ENCODE data around the gene ANKRD6.

ANKRD6 gene

DNA sequence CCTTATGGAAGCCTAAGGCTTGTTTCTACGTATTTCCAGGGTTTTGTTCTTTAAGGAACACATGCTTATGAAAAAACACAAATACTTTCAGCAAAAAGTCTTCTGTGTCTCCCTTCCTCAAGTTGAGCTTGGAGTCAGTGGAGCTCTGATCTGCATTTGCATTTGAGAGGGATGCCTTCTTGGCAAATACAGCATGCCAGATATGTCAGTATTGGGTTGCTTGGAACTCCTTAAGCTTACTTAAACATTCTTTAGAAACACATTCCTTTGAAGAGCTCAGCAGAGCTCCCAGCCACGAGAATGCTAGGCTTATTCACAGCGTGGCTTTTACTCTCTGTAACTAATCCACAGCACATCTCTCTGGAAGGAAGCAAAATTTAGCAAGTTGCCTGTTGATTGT lies 68.3 kb downstream of the ANKRD6 start:
- no peak for DNase-seq (ENCODE audit: low read depth)
- no peak for TF ChIP-seq CTCF (IDR thresholded peaks at IDR 0.05; ENCODE audit: control insufficient read depth, insufficient read depth, low read depth, low read length, missing control alignments)

DNA sequence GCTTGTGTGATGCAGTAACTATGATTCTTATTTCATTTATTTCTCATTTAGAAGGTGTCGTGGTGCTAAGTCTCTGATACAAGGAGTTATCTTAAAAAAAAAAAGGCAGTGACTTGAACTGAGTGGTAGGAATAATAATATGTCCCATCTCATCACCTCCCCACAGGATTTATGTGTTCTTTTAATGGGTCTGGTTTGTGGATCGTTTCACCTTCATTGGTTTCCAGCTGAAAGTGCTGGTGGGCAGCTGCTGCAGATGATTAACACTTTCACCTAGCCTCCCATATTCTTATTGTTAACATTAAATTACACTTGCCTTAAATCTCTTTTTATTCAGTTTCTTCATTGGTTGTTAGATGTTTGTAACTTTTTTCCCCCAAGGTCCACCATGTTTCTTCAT lies 68.8 kb downstream of the ANKRD6 start:
- TF ChIP-seq CTCF (IDR thresholded peaks at IDR 0.05; ENCODE audit: control insufficient read depth, insufficient read depth, low read depth, low read length, missing control alignments) = no peak
- no peak overlapping the region for H3K4me3 ChIP-seq (ENCODE audit: control insufficient read depth, low read depth, low read length)
- DNase-seq (ENCODE audit: low read depth) = no peak

More for the DNA sequence above, 68.3 kb downstream of the ANKRD6 start:
- no peak overlapping the region for H3K4me3 ChIP-seq (ENCODE audit: control insufficient read depth, low read depth, low read length)

- no peak for DNase-seq (ENCODE audit: low read depth)
- no peak for TF ChIP-seq CTCF (IDR thresholded peaks at IDR 0.05; ENCODE audit: control insufficient read depth, insufficient read depth, low read depth, low read length, missing control alignments)
Observed at GRCh38 chr6:89503641-89504040, 70.7 kb downstream of the ANKRD6 start.

GRCh38 chr6:89505847-89506246 lies 72.9 kb downstream of the ANKRD6 start:
- DNase-seq (ENCODE audit: low read depth) = no peak
- no peak for TF ChIP-seq CTCF (IDR thresholded peaks at IDR 0.05; ENCODE audit: control insufficient read depth, insufficient read depth, low read depth, low read length, missing control alignments)
- H3K4me3 ChIP-seq (ENCODE audit: control insufficient read depth, low read depth, low read length) = no peak overlapping the region

More at GRCh38 chr6:89503641-89504040, 70.7 kb downstream of the ANKRD6 start:
- no peak overlapping the region for H3K4me3 ChIP-seq (ENCODE audit: control insufficient read depth, low read depth, low read length)

DNA sequence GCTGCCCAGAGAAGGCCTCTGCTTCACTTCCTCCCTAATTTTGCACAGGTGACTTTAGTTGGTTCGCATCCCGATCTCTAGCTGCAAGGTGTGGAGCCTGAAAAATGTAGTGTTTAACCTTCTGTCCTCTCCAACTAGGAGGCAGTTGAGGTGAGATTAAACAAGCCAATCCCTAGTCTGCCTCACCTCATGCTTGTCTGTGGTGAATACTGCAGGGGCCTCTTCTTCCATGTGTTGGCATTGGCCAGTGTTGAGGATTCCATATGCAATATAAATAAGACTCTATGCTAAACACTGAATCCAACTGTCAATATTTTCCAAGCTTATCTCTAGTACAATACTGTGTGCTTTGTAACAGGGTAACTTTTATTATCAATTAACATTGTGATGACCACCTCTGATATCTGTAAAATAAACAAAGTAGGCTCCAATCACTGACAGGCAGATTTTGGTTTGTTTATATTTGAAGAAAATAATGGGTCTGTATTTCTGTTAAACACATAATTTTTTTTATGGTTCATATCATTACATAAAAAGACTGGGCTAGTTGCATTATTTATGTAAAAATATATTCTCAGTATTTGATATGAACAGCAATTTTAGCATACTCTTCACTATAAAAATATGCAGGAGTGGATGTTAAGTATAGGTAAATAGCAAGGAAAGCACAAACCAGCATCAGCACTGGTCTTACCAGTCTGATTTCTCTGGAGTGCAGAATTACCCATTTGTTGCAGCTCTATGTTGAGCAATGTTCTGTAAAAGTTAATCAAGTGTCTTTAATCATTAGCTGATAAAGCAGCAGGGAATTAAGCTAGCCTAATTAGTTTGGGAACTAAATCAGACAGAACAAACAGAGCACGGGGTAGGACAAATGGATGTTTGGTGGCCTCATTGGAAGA lies 74.0 kb downstream of the ANKRD6 start:
- no peak overlapping the region for H3K4me3 ChIP-seq (ENCODE audit: control insufficient read depth, low read depth, low read length)
- TF ChIP-seq CTCF (IDR thresholded peaks at IDR 0.05; ENCODE audit: control insufficient read depth, insufficient read depth, low read depth, low read length, missing control alignments) = no peak
- no peak for DNase-seq (ENCODE audit: low read depth)

DNA sequence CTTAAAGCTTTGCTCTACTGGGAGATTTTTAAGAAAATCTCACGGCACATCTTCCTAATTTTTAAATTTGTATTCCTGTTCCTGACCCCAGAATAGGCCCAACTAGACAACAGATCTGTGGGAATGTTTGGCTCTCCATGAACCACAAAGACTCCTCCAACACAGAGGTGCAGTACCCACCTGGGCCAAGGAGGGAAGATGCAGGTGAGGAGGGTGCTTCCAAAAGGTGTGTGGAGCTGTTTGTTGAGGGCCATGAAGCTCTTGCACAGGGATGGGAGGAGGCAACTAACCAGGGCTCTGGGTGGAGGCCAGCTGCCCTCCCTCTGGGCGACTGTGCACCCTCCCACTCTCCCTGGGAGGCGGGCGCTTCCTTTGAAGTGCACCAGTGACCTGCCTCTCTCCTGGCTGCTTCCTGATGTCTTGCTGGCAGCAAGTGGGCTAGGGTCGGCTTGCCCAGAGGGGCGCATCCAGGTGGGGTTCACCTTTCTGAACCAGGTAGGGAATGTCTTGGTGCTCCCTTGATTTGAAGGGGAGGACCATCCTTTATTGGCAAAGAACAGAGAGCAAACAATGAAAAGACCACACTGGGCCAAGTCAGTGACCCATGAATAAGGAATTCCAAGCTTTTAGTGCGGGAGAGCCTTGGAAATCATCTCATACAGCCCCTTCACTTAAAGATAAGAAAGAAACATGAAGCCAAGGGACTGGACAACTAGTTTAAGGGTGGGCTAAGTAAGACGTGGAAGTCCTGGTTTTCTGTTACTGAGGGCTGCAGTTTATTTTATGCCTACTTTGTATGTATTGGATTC lies 76.0 kb downstream of the ANKRD6 start:
- no peak for TF ChIP-seq CTCF (IDR thresholded peaks at IDR 0.05; ENCODE audit: control insufficient read depth, insufficient read depth, low read depth, low read length, missing control alignments)
- DNase-seq (ENCODE audit: low read depth) = no peak
- H3K4me3 ChIP-seq (ENCODE audit: control insufficient read depth, low read depth, low read length) = no peak overlapping the region

All from AG09309 (cell line).